GM23248 (cell line): ENCODE results near the gene NBPF3. TPM values are rescaled to one million over a fixed set of nuclear protein-coding genes. Genes with fewer than 3 reads are reported as not detected.

Experiments
- DNase-seq: peaks from one replicate; pipeline ENCODE4 v3.0.0-alpha.2; 2015
- H2AFZ ChIP-seq: fragments of 200-600 bp; sonication (generic); 2 replicates; pipeline ENCODE4 v1.6.1; 2016; ENCODE audit warnings: antibody characterized with exemption
- H3F3A ChIP-seq: fragments of 200-600 bp; sonication (generic); 2 replicates; pipeline ENCODE4 v1.6.1; 2016; ENCODE audit warnings: mild to moderate bottlenecking, antibody characterized with exemption, mixed run types; ENCODE audit not compliant: insufficient read depth
- H3K27ac ChIP-seq: fragments of 200-600 bp; sonication (generic); 2 replicates; pipeline ENCODE4 v1.5.1; 2016; ENCODE audit warnings: mild to moderate bottlenecking
- H3K27me3 ChIP-seq: fragments of 200-600 bp; sonication (generic); replicated peaks from 2 replicates; pipeline ENCODE4 v1.6.1; 2016; ENCODE audit warnings: mild to moderate bottlenecking; ENCODE audit not compliant: insufficient read depth
- H3K36me3 ChIP-seq: fragments of 200-600 bp; sonication (generic); 2 replicates; pipeline ENCODE4 v1.6.1; 2016; ENCODE audit warnings: low read depth, mild to moderate bottlenecking
- H3K4me1 ChIP-seq: fragments of 200-600 bp; sonication (generic); 2 replicates; pipeline ENCODE4 v1.6.1; 2016; ENCODE audit warnings: mild to moderate bottlenecking; ENCODE audit not compliant: insufficient read depth
- H3K4me2 ChIP-seq: fragments of 200-600 bp; sonication (generic); one replicate; pipeline ENCODE4 v1.6.1; 2016; ENCODE audit warnings: mild to moderate bottlenecking; ENCODE audit not compliant: unreplicated experiment
- H3K4me3 ChIP-seq: fragments of 200-600 bp; sonication (generic); 2 replicates; pipeline ENCODE4 v1.5.1; 2016; ENCODE audit warnings: mild to moderate bottlenecking
- H3K79me2 ChIP-seq: fragments of 200-600 bp; sonication (generic); 2 replicates; pipeline ENCODE4 v1.6.1; 2016; ENCODE audit warnings: mild to moderate bottlenecking; ENCODE audit not compliant: insufficient read depth
- H3K9ac ChIP-seq: fragments of 200-600 bp; sonication (generic); 2 replicates; pipeline ENCODE4 v1.6.1; 2016; ENCODE audit warnings: mild to moderate bottlenecking
- H3K9me2 ChIP-seq: fragments of 200-600 bp; sonication (generic); 2 replicates; pipeline ENCODE4 v1.6.1; 2016; ENCODE audit warnings: mixed run types, mild to moderate bottlenecking, moderate library complexity; ENCODE audit not compliant: insufficient read depth
- H3K9me3 ChIP-seq: fragments of 200-600 bp; sonication (generic); one replicate; pipeline ENCODE4 v1.6.1; 2017; ENCODE audit warnings: low read depth
- H4K20me1 ChIP-seq: fragments of 200-600 bp; sonication (generic); 2 replicates; pipeline ENCODE4 v1.6.0; 2016; ENCODE audit not compliant: insufficient read depth
- EZH2 ChIP-seq: fragments of 200-600 bp; sonication (generic); IDR thresholded peaks from 2 replicates; pipeline ENCODE4 v1.6.1; 2018; ENCODE audit warnings: antibody characterized with exemption, mild to moderate bottlenecking; ENCODE audit not compliant: insufficient read depth, poor library complexity, severe bottlenecking
- EZH2phosphoT487 ChIP-seq: fragments of 200-600 bp; sonication (generic); IDR thresholded peaks from 2 replicates; pipeline ENCODE4 v1.6.1; 2018; ENCODE audit warnings: antibody characterized with exemption, moderate library complexity, mild to moderate bottlenecking, low read depth; ENCODE audit not compliant: insufficient read depth
- WGBS, 2 experiments: methylation state at CpG; one replicate each; pipeline ENCODE4 v1.1.6; 2015 to 2017; ENCODE audit warnings: low lambda C conversion rate in 2 of 2, low coverage in 1 of 2; ENCODE audit errors: missing lambda C conversion rate in 2 of 2; 5-methylcytosine and 5-hydroxymethylcytosine counted together
- in situ Hi-C: fragments of 300-500 bp; cut with MboI; formaldehyde crosslinking; loops from 2 replicates; pipeline ENCODE4 v1.15.0; 2020
- polyA plus RNA-seq: library from polyadenylated mRNA; unstranded; fragments of >200 nt; fragmentation: Nextera tagmentation; extraction: Ambion mirVana; gene quantifications from 2 replicates; pipeline ENCODE4 v1.2.1, GENCODE V29; 2016
- total RNA-seq: library from RNA; depleted of rRNA; stranded (reverse); fragments of >200 nt; shearing (Covaris generic); gene quantifications from 2 replicates; pipeline ENCODE4 v1.2.3, GENCODE V29; 2014

NBPF3 gene
- total and polyA plus RNA-seq, 2 experiments from 2014 or later = 8.9 to 14.1 TPM

DNA sequence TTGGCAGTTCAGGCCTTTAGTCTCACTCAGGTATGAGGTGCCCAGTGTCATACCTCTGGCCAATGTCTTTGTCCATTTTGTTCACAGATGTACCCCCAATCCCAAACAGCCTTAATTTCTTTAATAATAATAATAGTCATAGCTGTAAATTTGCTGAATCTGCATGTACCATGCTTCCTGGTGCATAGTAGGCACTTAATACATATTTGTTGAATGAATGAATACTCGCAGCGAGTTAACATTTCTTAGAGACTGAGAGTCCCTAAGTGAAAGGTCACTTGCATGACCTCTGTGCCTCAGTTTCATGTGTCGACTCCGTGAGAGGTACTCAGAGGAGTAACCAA lies 81.8 kb downstream of the NBPF3 start:
- no peaks in the 10 kb centered on the region for H3F3A ChIP-seq
- H3K79me2 ChIP-seq = no peaks in the 10 kb centered on the region
- H3K4me1 ChIP-seq = no peaks in the 10 kb centered on the region
- H3K27ac ChIP-seq = no peak overlapping the region
- H3K9ac ChIP-seq = no peak overlapping the region
- no peaks in the 10 kb centered on the region for H3K36me3 ChIP-seq
- H3K9me3 ChIP-seq = no peaks in the 10 kb centered on the region
- no peak for DNase-seq
- in situ Hi-C loops = no loop called here
- no peaks in the 10 kb centered on the region for H3K9me2 ChIP-seq
- no peak overlapping the region for H3K4me2 ChIP-seq
- TF ChIP-seq EZH2phosphoT487 (no peak), EZH2 (no peak)
- no peak overlapping the region for H3K4me3 ChIP-seq
- H4K20me1 ChIP-seq = no peaks in the 10 kb centered on the region
- WGBS, 2 experiments = 93 to 96% methylated on average over 4 of the region's 4 CpGs
- peaks cover 5% of the 10 kb centered on the region; the same call in 1 of the 2 replicates for H3K27me3 ChIP-seq
- no peak overlapping the region for H2AFZ ChIP-seq

DNA sequence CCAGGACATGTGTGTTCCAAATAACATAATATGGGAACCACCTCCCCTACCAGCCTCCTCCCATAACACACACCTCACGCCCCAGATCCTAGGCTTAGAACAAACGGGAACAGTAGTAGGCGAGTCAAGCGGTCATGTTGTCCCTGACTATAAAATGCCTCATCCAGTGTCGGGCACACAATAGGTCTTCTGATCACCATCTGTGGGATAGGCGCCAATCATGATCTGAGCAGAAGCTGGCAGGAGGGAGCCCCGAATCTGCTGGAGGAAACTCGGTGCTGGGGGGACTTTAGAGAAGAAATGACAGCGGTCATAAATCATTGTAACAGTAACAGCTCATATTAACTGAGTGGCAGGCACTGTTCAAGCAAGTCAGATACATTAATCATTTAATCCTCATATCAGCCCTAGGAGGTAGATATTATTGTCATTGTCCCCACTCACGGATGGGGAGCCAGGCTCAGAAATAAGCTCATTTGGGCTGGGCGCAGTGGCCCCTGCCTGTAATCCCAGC lies 82.6 kb downstream of the NBPF3 start:
- DNase-seq = no peak
- WGBS, 2 experiments = 74 to 82% methylated on average over 11 of the region's 11 CpGs

DNA sequence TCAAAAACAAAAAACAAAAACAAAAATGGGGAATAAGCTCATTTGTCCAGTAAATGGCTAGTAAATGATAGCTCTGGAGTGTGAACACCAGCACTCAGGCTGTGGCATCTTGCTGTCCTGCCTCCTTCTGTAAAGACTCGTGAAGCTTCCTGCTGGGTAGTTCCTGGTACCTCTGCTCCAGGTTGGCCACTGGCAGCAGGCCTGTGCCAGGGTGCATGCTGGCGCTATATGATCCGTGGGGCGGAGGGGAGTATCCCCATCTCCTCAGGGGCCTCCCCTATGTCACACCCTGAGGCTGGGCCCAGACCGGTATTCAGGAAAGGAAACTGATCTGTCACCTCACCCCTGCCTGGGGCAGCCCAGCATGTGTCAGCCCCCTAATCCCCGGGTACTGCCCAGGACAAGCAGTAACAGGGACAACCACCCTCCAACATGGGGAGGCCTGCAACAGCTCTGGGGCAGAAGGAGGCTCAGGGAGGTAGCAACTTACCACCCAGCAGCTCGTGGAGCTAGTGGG lies 83.4 kb downstream of the NBPF3 start:
- Histone ChIP-seq H4K20me1 (no peaks in the 10 kb centered on the region), H3K4me2 (no peak overlapping the region), H3F3A (no peaks in the 10 kb centered on the region), H3K36me3 (no peaks in the 10 kb centered on the region), H3K79me2 (no peaks in the 10 kb centered on the region), H3K4me3 (no peak overlapping the region), H3K9ac (no peak overlapping the region), H3K27me3 (no peaks in the 10 kb centered on the region; the same call in 1 of the 2 replicates), H3K9me3 (no peaks in the 10 kb centered on the region), H2AFZ (no peak overlapping the region), H3K27ac (no peak overlapping the region), H3K4me1 (no peaks in the 10 kb centered on the region), H3K9me2 (no peaks in the 10 kb centered on the region)
- 81 to 85% methylated on average over 7 of the region's 7 CpGs for WGBS, 2 experiments
- TF ChIP-seq EZH2 (no peak), EZH2phosphoT487 (no peak)
- in situ Hi-C loops = no loop called here
- DNase-seq = no peak

More for the DNA sequence above, 82.6 kb downstream of the NBPF3 start:
- H3K9ac ChIP-seq = no peak overlapping the region
- H3K4me2 ChIP-seq = no peak overlapping the region
- no peaks in the 10 kb centered on the region for H3K9me3 ChIP-seq
- H3F3A ChIP-seq = no peaks in the 10 kb centered on the region
- H3K27me3 ChIP-seq = no peaks in the 10 kb centered on the region; the same call in 1 of the 2 replicates
- no peak overlapping the region for H2AFZ ChIP-seq
- H3K4me3 ChIP-seq = no peak overlapping the region
- H3K27ac ChIP-seq = no peak overlapping the region
- no peak for TF ChIP-seq EZH2phosphoT487
- TF ChIP-seq EZH2 = no peak
- no peaks in the 10 kb centered on the region for H3K36me3 ChIP-seq
- no peaks in the 10 kb centered on the region for H4K20me1 ChIP-seq
- in situ Hi-C loops = no loop called here
- no peaks in the 10 kb centered on the region for H3K4me1 ChIP-seq
- no peaks in the 10 kb centered on the region for H3K9me2 ChIP-seq
- H3K79me2 ChIP-seq = no peaks in the 10 kb centered on the region

DNA sequence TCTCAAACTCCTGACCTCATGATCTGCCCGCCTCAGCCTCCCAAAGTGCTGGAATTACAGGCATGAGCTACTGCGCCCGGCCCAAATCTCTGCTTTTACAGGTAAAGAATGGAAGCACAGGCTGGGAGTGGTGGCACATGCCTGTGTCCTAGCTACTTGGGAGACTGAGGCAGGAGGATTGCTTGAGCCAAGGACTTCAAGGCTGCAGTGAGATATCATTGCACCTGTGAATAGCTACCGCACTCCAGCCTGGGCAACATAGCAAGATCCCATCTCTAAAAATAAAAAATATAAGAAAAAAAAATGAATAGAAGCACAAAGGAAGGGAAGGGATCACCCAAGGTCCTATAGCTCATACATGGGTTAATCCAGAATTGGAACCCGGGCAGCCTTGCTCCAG lies 84.3 kb downstream of the NBPF3 start:
- no peak overlapping the region for H3K4me2 ChIP-seq
- no peaks in the 10 kb centered on the region for H3K4me1 ChIP-seq
- H3K9ac ChIP-seq = no peak overlapping the region
- no peaks in the 10 kb centered on the region for H3F3A ChIP-seq
- in situ Hi-C loops = no loop called here
- no peaks in the 10 kb centered on the region for H3K9me2 ChIP-seq
- WGBS, 2 experiments = 72 to 74% methylated on average over 5 of the region's 5 CpGs
- H3K27ac ChIP-seq = no peak overlapping the region
- no peak for DNase-seq
- TF ChIP-seq EZH2 = no peak
- TF ChIP-seq EZH2phosphoT487 = no peak
- no peaks in the 10 kb centered on the region for H4K20me1 ChIP-seq
- no peaks in the 10 kb centered on the region for H3K36me3 ChIP-seq
- no peaks in the 10 kb centered on the region for H3K79me2 ChIP-seq
- H3K9me3 ChIP-seq = no peaks in the 10 kb centered on the region
- no peaks in the 10 kb centered on the region; the same call in 1 of the 2 replicates for H3K27me3 ChIP-seq
- no peak overlapping the region for H3K4me3 ChIP-seq
- no peak overlapping the region for H2AFZ ChIP-seq
